Measurements from ENCODE around the gene PTMS.
"Not testable (repeated sequence)": the region's sequence is repeated elsewhere in the genome, so short reads cannot be mapped to it uniquely, and the experiment has no call there.

Gene PTMS

GRCh38 chr12:6765634-6766581 lies at the start of gene PTMS:
Gene PTMS (plus strand): TSS chr12:6766363. CDS start chr12:6766706, 343 bp downstream.
- in situ Hi-C loops (cut with MboI; ENCODE audit: low sequenced_read_pairs) = no loop called here

- in situ Hi-C loops (cut with MboI; ENCODE audit: low sequenced_read_pairs) = no loop called here
Observed at GRCh38 chr12:6716874-6717437, 49.2 kb upstream of the PTMS start.

- in situ Hi-C loops (cut with MboI; ENCODE audit: low sequenced_read_pairs) = no loop called here
Observed at GRCh38 chr12:6722863-6723262, 43.3 kb upstream of the PTMS start.

GRCh38 chr12:6723607-6724408 lies 42.4 kb upstream of the PTMS start, which contains the start of gene COPS7A:
Gene COPS7A (plus strand): TSS chr12:6724046. CDS start chr12:6724657, 611 bp downstream.
- in situ Hi-C loops (cut with MboI; ENCODE audit: low sequenced_read_pairs) = no loop called here

- in situ Hi-C loops (cut with MboI; ENCODE audit: low sequenced_read_pairs) = no loop called here
Observed at GRCh38 chr12:6724409-6724797, 41.8 kb upstream of the PTMS start.

- in situ Hi-C loops (cut with MboI; ENCODE audit: low sequenced_read_pairs) = no loop called here
Observed at GRCh38 chr12:6725350-6725749, 40.8 kb upstream of the PTMS start.

GRCh38 chr12:6729186-6729585 lies 37.0 kb upstream of the PTMS start:
- in situ Hi-C loops (cut with MboI; ENCODE audit: low sequenced_read_pairs) = no loop called here

- in situ Hi-C loops (cut with MboI; ENCODE audit: low sequenced_read_pairs) = no loop called here
Observed at GRCh38 chr12:6730169-6730568, 36.0 kb upstream of the PTMS start.

GRCh38 chr12:6734506-6735387 lies 31.4 kb upstream of the PTMS start:
- in situ Hi-C loops (cut with MboI; ENCODE audit: low sequenced_read_pairs) = no loop called here

GRCh38 chr12:6735448-6736191 lies 30.5 kb upstream of the PTMS start:
- in situ Hi-C loops (cut with MboI; ENCODE audit: low sequenced_read_pairs) = no loop called here

- in situ Hi-C loops (cut with MboI; ENCODE audit: low sequenced_read_pairs) = no loop called here
Observed at GRCh38 chr12:6736754-6737153, 29.4 kb upstream of the PTMS start.

GRCh38 chr12:6742080-6742479 lies 24.1 kb upstream of the PTMS start:
- in situ Hi-C loops (cut with MboI; ENCODE audit: low sequenced_read_pairs) = not testable (repeated sequence)

GRCh38 chr12:6742834-6743233 lies 23.3 kb upstream of the PTMS start:
- in situ Hi-C loops (cut with MboI; ENCODE audit: low sequenced_read_pairs) = no loop called here

- in situ Hi-C loops (cut with MboI; ENCODE audit: low sequenced_read_pairs) = not testable (repeated sequence)
Observed at GRCh38 chr12:6743300-6743699, 22.9 kb upstream of the PTMS start.

GRCh38 chr12:6745741-6746525 lies 20.2 kb upstream of the PTMS start:
- in situ Hi-C loops (cut with MboI; ENCODE audit: low sequenced_read_pairs) = no loop called here

GRCh38 chr12:6747216-6747615 lies 18.9 kb upstream of the PTMS start:
- in situ Hi-C loops (cut with MboI; ENCODE audit: low sequenced_read_pairs) = no loop called here

GRCh38 chr12:6748761-6749160 lies 17.4 kb upstream of the PTMS start:
- in situ Hi-C loops (cut with MboI; ENCODE audit: low sequenced_read_pairs) = no loop called here

GRCh38 chr12:6750506-6750905 lies 15.7 kb upstream of the PTMS start:
- in situ Hi-C loops (cut with MboI; ENCODE audit: low sequenced_read_pairs) = loop anchor here (5.0 kb wide), 1 partner anchor 77 kb away; the partner anchor contains the start of gene P3H3

- in situ Hi-C loops (cut with MboI; ENCODE audit: low sequenced_read_pairs) = loop anchor here (5.0 kb wide), 1 partner anchor 76 kb away; the partner anchor contains the start of gene P3H3
Observed at GRCh38 chr12:6751767-6752166, 14.4 kb upstream of the PTMS start.
